Measurements from ENCODE around the gene GPR63. TPM values are rescaled to one million over a fixed set of nuclear protein-coding genes. Genes with fewer than 3 reads are reported as not detected.

Gene GPR63
- total and polyA plus RNA-seq, 2 of the 13 experiments (the other 11 are each of a cell fraction or from before 2014, with no cell fraction given): 0.01 to 0.02 TPM

DNA sequence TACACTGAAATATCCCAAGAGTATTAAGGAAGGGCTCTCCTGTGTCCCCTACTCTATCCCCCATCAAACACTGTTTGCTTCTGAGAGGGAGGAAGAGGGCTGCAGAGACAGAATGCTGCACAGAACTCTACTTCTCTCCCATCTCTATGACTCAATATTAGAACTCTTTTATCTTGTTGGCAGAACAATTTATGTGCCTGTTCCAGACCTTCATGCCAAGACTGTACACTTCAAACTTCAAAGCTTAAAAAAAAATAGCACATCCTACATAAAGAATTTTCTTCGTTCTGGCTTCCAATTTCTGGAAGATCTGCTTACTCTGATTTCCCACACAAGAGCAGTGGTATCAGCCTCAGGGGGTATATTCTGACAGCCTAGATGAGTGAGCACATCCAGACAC is 19.6 kb upstream of the GPR63 start:
- Histone ChIP-seq H3K79me2 (ENCODE audit: insufficient read depth, low read length) (no peaks in the 10 kb centered on the region), H3K27me3 (ENCODE audit: control insufficient read depth in 1 of 2, insufficient read depth in 2 of 2, low read length in 2 of 2) (0 out of 5 replicates have a peak, but pooled peaks cover 0 to 1% of the 10 kb centered on the region in 2 experiments), H3K9ac (ENCODE audit: insufficient read depth, low read depth, low read length) (no peak overlapping the region), H3K4me3 (replicated peaks in 1 of 3; ENCODE audit: insufficient read depth in 1 of 3, low read depth in 2 of 3, low read length in 3 of 3) (no peak overlapping the region), H4K20me1 (ENCODE audit: insufficient read depth, low read length) (no peaks in the 10 kb centered on the region), H3K27ac (ENCODE audit: extremely low read length, insufficient read depth, low read length) (no peak overlapping the region), H3K4me1 (ENCODE audit: insufficient read depth, low read length) (no peaks in the 10 kb centered on the region), H2AFZ (ENCODE audit: low read length) (no peak overlapping the region), H3K4me2 (ENCODE audit: low read depth, low read length) (no peak overlapping the region), H3K9me3 (ENCODE audit: low read length) (no peaks in the 10 kb centered on the region), H3K36me3 (replicated peaks in 1 of 2; ENCODE audit: control insufficient read depth in 1 of 2, insufficient read depth in 2 of 2, low read length in 2 of 2) (no peaks in the 10 kb centered on the region)
- intact Hi-C loops (cut with micrococcal nuclease; ENCODE audit: unreplicated experiment) (loop anchor here (5.0 kb wide), 1 partner anchor 1520 kb away; no protein-coding TSS in a partner anchor), in situ Hi-C loops (cut with HindIII; ENCODE audit: extremely low pct_ligation_motif_present, low pct_unique_long_range_greater_than_20kb) (no loop called here)
- ChIA-PET CTCF (ENCODE audit: low intra/inter-chr PET ratio, low total read pairs) (no interaction called here), POLR2A (no interaction called here)
- DNase-seq (ENCODE audit: low spot score) (no peak), ATAC-seq (no peak), FAIRE-seq (no peak)
- BruUV-seq (replicated peaks): no TSS peak
- TF ChIP-seq, protein P1, sequence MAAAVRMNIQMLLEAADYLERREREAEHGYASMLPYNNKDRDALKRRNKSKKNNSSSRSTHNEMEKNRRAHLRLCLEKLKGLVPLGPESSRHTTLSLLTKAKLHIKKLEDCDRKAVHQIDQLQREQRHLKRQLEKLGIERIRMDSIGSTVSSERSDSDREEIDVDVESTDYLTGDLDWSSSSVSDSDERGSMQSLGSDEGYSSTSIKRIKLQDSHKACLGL (CRISPR knock-in tag; IDR thresholded peaks at IDR 0.05): no peak
- TF ChIP-seq ZNF160 (CRISPR knock-in tag; IDR thresholded peaks at IDR 0.05) (no peak), ZSCAN9 (CRISPR knock-in tag; IDR thresholded peaks at IDR 0.05; ENCODE audit: borderline replicate concordance) (no peak), HNRNPL (IDR thresholded peaks at IDR 0.05; ENCODE audit: low read depth, low read length) (no peak), ERF (CRISPR knock-in tag; IDR thresholded peaks at IDR 0.05) (no peak)
- TF ChIP-seq, protein P2, sequence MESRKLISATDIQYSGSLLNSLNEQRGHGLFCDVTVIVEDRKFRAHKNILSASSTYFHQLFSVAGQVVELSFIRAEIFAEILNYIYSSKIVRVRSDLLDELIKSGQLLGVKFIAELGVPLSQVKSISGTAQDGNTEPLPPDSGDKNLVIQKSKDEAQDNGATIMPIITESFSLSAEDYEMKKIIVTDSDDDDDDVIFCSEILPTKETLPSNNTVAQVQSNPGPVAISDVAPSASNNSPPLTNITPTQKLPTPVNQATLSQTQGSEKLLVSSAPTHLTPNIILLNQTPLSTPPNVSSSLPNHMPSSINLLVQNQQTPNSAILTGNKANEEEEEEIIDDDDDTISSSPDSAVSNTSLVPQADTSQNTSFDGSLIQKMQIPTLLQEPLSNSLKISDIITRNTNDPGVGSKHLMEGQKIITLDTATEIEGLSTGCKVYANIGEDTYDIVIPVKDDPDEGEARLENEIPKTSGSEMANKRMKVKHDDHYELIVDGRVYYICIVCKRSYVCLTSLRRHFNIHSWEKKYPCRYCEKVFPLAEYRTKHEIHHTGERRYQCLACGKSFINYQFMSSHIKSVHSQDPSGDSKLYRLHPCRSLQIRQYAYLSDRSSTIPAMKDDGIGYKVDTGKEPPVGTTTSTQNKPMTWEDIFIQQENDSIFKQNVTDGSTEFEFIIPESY (CRISPR knock-in tag; IDR thresholded peaks at IDR 0.05): no peak
- TF ChIP-seq, protein P3, sequence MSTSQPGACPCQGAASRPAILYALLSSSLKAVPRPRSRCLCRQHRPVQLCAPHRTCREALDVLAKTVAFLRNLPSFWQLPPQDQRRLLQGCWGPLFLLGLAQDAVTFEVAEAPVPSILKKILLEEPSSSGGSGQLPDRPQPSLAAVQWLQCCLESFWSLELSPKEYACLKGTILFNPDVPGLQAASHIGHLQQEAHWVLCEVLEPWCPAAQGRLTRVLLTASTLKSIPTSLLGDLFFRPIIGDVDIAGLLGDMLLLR (CRISPR knock-in tag; IDR thresholded peaks at IDR 0.05): no peak
- 0% methylated on average over 1 of the region's 1 CpG for WGBS (ENCODE audit: low lambda C conversion rate)
